ENCODE measurements around the gene ODAD4.
"Not testable (repeated sequence)": the region's sequence is repeated elsewhere in the genome, so short reads cannot be mapped to it uniquely, and the experiment has no call there.

The ODAD4 gene

GRCh38 chr17:41914358-41914766 is 16.1 kb upstream of the ODAD4 start:
- DNase-seq (ENCODE audit: low spot score), result no peak

GRCh38 chr17:41915020-41915419 is 15.4 kb upstream of the ODAD4 start:
- DNase-seq (ENCODE audit: low spot score), result no peak

- no peak for DNase-seq (ENCODE audit: low spot score)
Observed at GRCh38 chr17:41915566-41915965, 14.9 kb upstream of the ODAD4 start.

GRCh38 chr17:41917192-41917591 is 13.2 kb upstream of the ODAD4 start:
- no peak for DNase-seq (ENCODE audit: low spot score)

- DNase-seq (ENCODE audit: low spot score), result peak; percentile 14
Observed at GRCh38 chr17:41917679-41918313, 12.6 kb upstream of the ODAD4 start.

GRCh38 chr17:41918314-41919164 is 11.9 kb upstream of the ODAD4 start, which contains the start of gene ACLY:
Gene ACLY (minus strand): TSS chr17:41918951. CDS start chr17:41913873, 5,078 bp downstream.
- DNase-seq (ENCODE audit: low spot score), result peak; percentile 98

- DNase-seq (ENCODE audit: low spot score), result peak; percentile 59
Observed at GRCh38 chr17:41919165-41919817, 11.1 kb upstream of the ODAD4 start.

GRCh38 chr17:41919840-41920579 is 10.4 kb upstream of the ODAD4 start:
- no peak for DNase-seq (ENCODE audit: low spot score)

GRCh38 chr17:41920580-41920955 is 9.8 kb upstream of the ODAD4 start:
- DNase-seq (ENCODE audit: low spot score), result no peak

GRCh38 chr17:41925991-41926590 is 4.3 kb upstream of the ODAD4 start:
- DNase-seq (ENCODE audit: low spot score), result no peak

- DNase-seq (ENCODE audit: low spot score), result no peak
Observed at GRCh38 chr17:41928693-41929251, 1.6 kb upstream of the ODAD4 start.

GRCh38 chr17:41930833-41931156 is 378 bp downstream of the ODAD4 start:
- DNase-seq (ENCODE audit: low spot score), result not testable (repeated sequence)

- not testable (repeated sequence) for DNase-seq (ENCODE audit: low spot score)
Observed at GRCh38 chr17:41931715-41932114, 1.3 kb downstream of the ODAD4 start.

- no peak for DNase-seq (ENCODE audit: low spot score)
Observed at GRCh38 chr17:41932816-41933389, 2.5 kb downstream of the ODAD4 start.

- DNase-seq (ENCODE audit: low spot score), result no peak
Observed at GRCh38 chr17:41935641-41936040, 5.2 kb downstream of the ODAD4 start.

GRCh38 chr17:41937970-41938954 is 7.8 kb downstream of the ODAD4 start:
- no peak for DNase-seq (ENCODE audit: low spot score)

- no peak for DNase-seq (ENCODE audit: low spot score)
Observed at GRCh38 chr17:41939044-41939692, 8.8 kb downstream of the ODAD4 start.

GRCh38 chr17:41939693-41940090 is 9.3 kb downstream of the ODAD4 start:
- no peak for DNase-seq (ENCODE audit: low spot score)

GRCh38 chr17:41941168-41941567 is 10.8 kb downstream of the ODAD4 start:
- DNase-seq (ENCODE audit: low spot score), result no peak
